Sigmoid colon (tissue), 7 donors: Measurements from ENCODE around the gene DBX1. TPM values are rescaled to one million over a fixed set of nuclear protein-coding genes. Genes with fewer than 3 reads are reported as not detected.

Experiments used
- DNase-seq: peaks from one replicate; pipeline ENCODE4 v3.0.0-alpha.2; 2019
- H3K27ac ChIP-seq, 4 donors: fragments of 200-600 bp; sonication (generic); one replicate each; pipeline ENCODE4 v1.5.1; 2016 to 2019; ENCODE audit warnings: mild to moderate bottlenecking in 1 of 4
- H3K27me3 ChIP-seq, 3 donors: fragments of 200-600 bp; sonication (generic); one replicate each; pipeline ENCODE4 v1.5.1; 2019; ENCODE audit warnings: mild to moderate bottlenecking in 1 of 3
- H3K36me3 ChIP-seq, 4 donors: fragments of 200-600 bp; sonication (generic); one replicate each; pipeline ENCODE4 v1.5.1; 2016 to 2019
- H3K4me1 ChIP-seq, 4 donors: fragments of 200-600 bp; sonication (generic); one replicate each; pipeline ENCODE4 v1.5.1; 2017 to 2019
- H3K4me3 ChIP-seq, 4 donors: fragments of 200-600 bp; sonication (generic); one replicate each; pipeline ENCODE4 v1.5.1; 2017 to 2019; ENCODE audit warnings: mild to moderate bottlenecking in 2 of 4, moderate library complexity in 1 of 4
- H3K9me3 ChIP-seq, 4 donors: fragments of 200-600 bp in 3 of 4; sonication (generic) in 3 of 4; one replicate each; pipeline versions ENCODE4 v1.5.1 to v1.6.1; 2013 to 2019
- EP300 ChIP-seq, 4 donors: sonication (generic); formaldehyde crosslinking; IDR thresholded peaks; one replicate each; pipeline ENCODE4 v1.6.1; 2017; ENCODE audit warnings: antibody characterized with exemption in 4 of 4
- POLR2A ChIP-seq, 2 donors: fragments of 450-650 bp; IDR thresholded peaks; one replicate each; pipeline ENCODE4 v1.6.1; 2016; ENCODE audit warnings: antibody characterized with exemption in 2 of 2, mild to moderate bottlenecking in 2 of 2, moderate library complexity in 2 of 2
- POLR2AphosphoS5 ChIP-seq, 4 donors: sonication (generic); formaldehyde crosslinking; IDR thresholded peaks; one replicate each; pipeline ENCODE4 v1.6.1; 2017; ENCODE audit warnings: antibody characterized with exemption in 4 of 4
- WGBS, 2 donors: extraction: QIAGEN DNeasy Blood & Tissue Kit; methylation state at CpG; one replicate each; pipeline ENCODE4 v1.1.7; 2013; 5-methylcytosine and 5-hydroxymethylcytosine counted together
- intact Hi-C: fragments of 100-400 bp; cut with DNase I; formaldehyde crosslinking; loops from one replicate; pipeline ENCODE4 v1.15.1; 2023
- polyA plus RNA-seq, 3 donors: library from polyadenylated mRNA; stranded (reverse); fragments of 200-250 nt; gene quantifications; one replicate each; pipeline ENCODE4 v1.2.3, GENCODE V29; 2013
- total RNA-seq, 4 donors: library from RNA; depleted of rRNA; stranded (reverse); fragments of >200 nt; gene quantifications; one replicate each; pipeline ENCODE4 v1.1.0, GENCODE V29; 2016
- TF ChIP-seq, protein P1 (sequence below), 4 experiments: fragments of 450-650 bp in 3 of 4; fragments of 200-600 bp in 1 of 4; IDR thresholded peaks; one replicate each; pipeline ENCODE4 v1.5.1; 2016 to 2019; ENCODE audit warnings: antibody characterized with exemption in 4 of 4, mild to moderate bottlenecking in 3 of 4, moderate library complexity in 2 of 4
- donor health status: healthy with polysubstance abuse.
- donor health status: Bipolar disorder and iron deficiency.
- donor health status: healthy.

The DBX1 gene
- total and polyA plus RNA-seq, 7 donors = not detected

- DNase-seq = no peak
- peaks cover 0 to 29% (median 24%) of the 10 kb centered on the region in 4 donors for H3K4me1 ChIP-seq
- no peaks in the 10 kb centered on the region for H3K9me3 ChIP-seq
- intact Hi-C loops = no loop called here
- peaks cover 0 to 40% (median 18%) of the 10 kb centered on the region in 4 donors for H3K36me3 ChIP-seq
- no peaks in the 10 kb centered on the region for H3K27me3 ChIP-seq
- 92 to 93% methylated on average over 7 of the region's 7 CpGs for WGBS, 2 donors
- no peak overlapping the region for H3K4me3 ChIP-seq
- H3K27ac ChIP-seq = no peak overlapping the region
- TF ChIP-seq, protein P1, sequence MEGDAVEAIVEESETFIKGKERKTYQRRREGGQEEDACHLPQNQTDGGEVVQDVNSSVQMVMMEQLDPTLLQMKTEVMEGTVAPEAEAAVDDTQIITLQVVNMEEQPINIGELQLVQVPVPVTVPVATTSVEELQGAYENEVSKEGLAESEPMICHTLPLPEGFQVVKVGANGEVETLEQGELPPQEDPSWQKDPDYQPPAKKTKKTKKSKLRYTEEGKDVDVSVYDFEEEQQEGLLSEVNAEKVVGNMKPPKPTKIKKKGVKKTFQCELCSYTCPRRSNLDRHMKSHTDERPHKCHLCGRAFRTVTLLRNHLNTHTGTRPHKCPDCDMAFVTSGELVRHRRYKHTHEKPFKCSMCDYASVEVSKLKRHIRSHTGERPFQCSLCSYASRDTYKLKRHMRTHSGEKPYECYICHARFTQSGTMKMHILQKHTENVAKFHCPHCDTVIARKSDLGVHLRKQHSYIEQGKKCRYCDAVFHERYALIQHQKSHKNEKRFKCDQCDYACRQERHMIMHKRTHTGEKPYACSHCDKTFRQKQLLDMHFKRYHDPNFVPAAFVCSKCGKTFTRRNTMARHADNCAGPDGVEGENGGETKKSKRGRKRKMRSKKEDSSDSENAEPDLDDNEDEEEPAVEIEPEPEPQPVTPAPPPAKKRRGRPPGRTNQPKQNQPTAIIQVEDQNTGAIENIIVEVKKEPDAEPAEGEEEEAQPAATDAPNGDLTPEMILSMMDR (IDR thresholded peaks at IDR 0.05) = no peak
- no peak for TF ChIP-seq POLR2A (IDR thresholded peaks at IDR 0.05)
Measured at GRCh38 chr11:20120134-20120925, 39.9 kb downstream of the DBX1 start.

GRCh38 chr11:20119315-20119714 lies 41.0 kb downstream of the DBX1 start:
- DNase-seq = no peak
- Histone ChIP-seq H3K27me3 (no peaks in the 10 kb centered on the region), H3K4me3 (no peak overlapping the region), H3K36me3 (peaks cover 0 to 50% (median 27%) of the 10 kb centered on the region in 4 donors), H3K27ac (no peak overlapping the region), H3K9me3 (no peaks in the 10 kb centered on the region), H3K4me1 (peaks cover 0 to 39% (median 32%) of the 10 kb centered on the region in 4 donors)
- WGBS, 2 donors = 91 to 93% methylated on average over 12 of the region's 12 CpGs
- intact Hi-C loops = no loop called here
- no peak for TF ChIP-seq POLR2A (IDR thresholded peaks at IDR 0.05)
- no peak for TF ChIP-seq POLR2AphosphoS5 (IDR thresholded peaks at IDR 0.05)

DNA sequence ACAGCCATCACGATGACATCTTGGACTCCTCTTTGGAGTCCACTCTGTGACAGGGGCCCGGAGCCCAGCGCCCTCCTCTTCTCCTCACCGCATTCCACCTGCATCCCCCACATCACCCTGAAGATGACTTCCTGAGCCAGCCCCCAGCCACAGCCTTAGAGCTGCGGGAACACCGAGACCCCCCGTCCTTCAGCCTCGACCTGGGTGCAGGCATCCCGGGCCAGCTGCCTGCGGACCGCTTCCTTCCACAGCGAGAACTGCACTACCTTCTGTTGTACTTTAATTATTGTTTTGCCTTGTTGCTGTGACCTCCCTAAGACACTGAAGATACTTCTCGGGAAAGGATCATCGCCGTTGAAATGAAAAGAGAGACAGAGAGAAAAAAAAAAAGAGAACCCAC lies 42.1 kb downstream of the DBX1 start:
- Histone ChIP-seq H3K4me1 (peaks cover 0 to 50% (median 41%) of the 10 kb centered on the region in 4 donors), H3K36me3 (peaks cover 0 to 57% (median 27%) of the 10 kb centered on the region in 4 donors), H3K27me3 (no peaks in the 10 kb centered on the region), H3K4me3 (no peak overlapping the region), H3K27ac (peak overlapping the region in 3 of 4 donors; percentile 58 to 93 (median 88)), H3K9me3 (no peaks in the 10 kb centered on the region)
- intact Hi-C loops = no loop called here
- DNase-seq = no peak
- 93 to 96% methylated on average over 15 of the region's 15 CpGs for WGBS, 2 donors
- TF ChIP-seq POLR2AphosphoS5 (IDR thresholded peaks at IDR 0.05) (no peak), POLR2A (IDR thresholded peaks at IDR 0.05) (no peak), EP300 (IDR thresholded peaks at IDR 0.05) (no peak)
- TF ChIP-seq, protein P1 (IDR thresholded peaks at IDR 0.05) = no peak

DNA sequence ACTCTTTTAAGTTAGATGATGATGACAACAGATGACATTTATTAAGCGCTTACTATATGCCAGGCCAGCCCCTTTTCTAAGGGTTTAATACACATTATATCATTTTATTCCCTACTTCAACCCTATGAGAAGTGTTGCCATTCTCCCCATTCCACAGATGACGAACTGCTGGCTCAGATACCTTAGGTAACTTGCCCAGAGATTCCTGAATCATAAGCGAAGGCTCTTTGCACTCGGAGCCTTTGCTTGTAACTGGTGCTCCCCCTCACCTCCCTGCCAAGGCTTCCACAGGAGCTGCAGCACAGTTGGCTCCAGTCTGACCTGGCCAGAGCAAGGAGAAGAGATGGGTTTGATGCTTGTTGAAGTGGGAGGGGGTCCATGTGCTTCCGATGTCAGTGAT lies 43.0 kb downstream of the DBX1 start:
- TF ChIP-seq POLR2A (IDR thresholded peaks at IDR 0.05) (no peak), POLR2AphosphoS5 (IDR thresholded peaks at IDR 0.05) (peak in 2 of 4 donors; percentile 14 to 35)
- H3K27me3 ChIP-seq = no peaks in the 10 kb centered on the region
- peaks cover 0 to 59% (median 50%) of the 10 kb centered on the region in 4 donors for H3K4me1 ChIP-seq

GRCh38 chr11:20116825-20117224 lies 43.5 kb downstream of the DBX1 start:
- Histone ChIP-seq H3K9me3 (no peaks in the 10 kb centered on the region), H3K27ac (peak overlapping the region; percentile 15 to 93 (median 73)), H3K4me3 (no peak overlapping the region), H3K27me3 (no peaks in the 10 kb centered on the region), H3K4me1 (peaks cover 0 to 64% (median 55%) of the 10 kb centered on the region in 4 donors), H3K36me3 (peaks cover 0 to 57% (median 27%) of the 10 kb centered on the region in 4 donors)
- DNase-seq = no peak
- 0 to 63% methylated on average over 1 of the region's 1 CpG for WGBS, 2 donors
- intact Hi-C loops = no loop called here
- TF ChIP-seq, protein P1 (IDR thresholded peaks at IDR 0.05) = no peak
- peak in 3 of 4 donors; percentile 46 to 74 (median 71) for TF ChIP-seq POLR2AphosphoS5 (IDR thresholded peaks at IDR 0.05)

More for the DNA sequence above, 43.0 kb downstream of the DBX1 start:
- no peak for DNase-seq
- H3K4me3 ChIP-seq = no peak overlapping the region
- WGBS, 2 donors = 89 to 92% methylated on average over 5 of the region's 5 CpGs
- H3K9me3 ChIP-seq = no peaks in the 10 kb centered on the region
- intact Hi-C loops = no loop called here
- H3K27ac ChIP-seq = peak overlapping the region; percentile 15 to 93 (median 73)
- H3K36me3 ChIP-seq = peaks cover 0 to 57% (median 27%) of the 10 kb centered on the region in 4 donors
